H9 (cell line): ENCODE results near the gene MBD3L1. TPM values are rescaled to one million over a fixed set of nuclear protein-coding genes. Genes with fewer than 3 reads are reported as not detected.

Experiments used
- DNase-seq: peaks from one replicate; pipeline ENCODE4 v3.0.0-alpha.2; 2017
- H2AFZ ChIP-seq: one replicate; pipeline ENCODE4 v1.6.1; 2013; ENCODE audit warnings: mild to moderate bottlenecking, low read length, control low read depth, moderate library complexity
- H2AK5ac ChIP-seq: 2 replicates; pipeline ENCODE4 v1.6.1; 2013; ENCODE audit warnings: low read length, control low read depth, mixed read lengths; ENCODE audit not compliant: insufficient read length
- H2BK120ac ChIP-seq: one replicate; pipeline ENCODE4 v1.6.1; 2013; ENCODE audit warnings: low read depth, mild to moderate bottlenecking, low read length, control low read depth, inconsistent platforms; ENCODE audit not compliant: poor library complexity, severe bottlenecking
- H2BK12ac ChIP-seq: 2 replicates; pipeline ENCODE4 v1.6.1; 2013; ENCODE audit warnings: low read length, control low read depth, mixed read lengths, low read depth; ENCODE audit not compliant: insufficient read length
- H2BK15ac ChIP-seq: 2 replicates; pipeline ENCODE4 v1.6.1; 2013; ENCODE audit warnings: low read depth, low read length, control low read depth
- H2BK20ac ChIP-seq: one replicate; pipeline ENCODE4 v1.6.1; 2013; ENCODE audit warnings: low read depth, mild to moderate bottlenecking, low read length, control low read depth, inconsistent platforms; ENCODE audit not compliant: poor library complexity, severe bottlenecking
- H2BK5ac ChIP-seq: 2 replicates; pipeline ENCODE4 v1.6.1; 2013; ENCODE audit warnings: low read length, control low read depth, mixed read lengths; ENCODE audit not compliant: insufficient read length
- H3K14ac ChIP-seq: 2 replicates; pipeline ENCODE4 v1.6.1; 2013; ENCODE audit warnings: low read length, control low read depth; ENCODE audit not compliant: insufficient read depth
- H3K18ac ChIP-seq: 2 replicates; pipeline ENCODE4 v1.6.1; 2013; ENCODE audit warnings: low read depth, mild to moderate bottlenecking, mixed read lengths, low read length, control low read depth; ENCODE audit not compliant: insufficient read length
- H3K23ac ChIP-seq: 2 replicates; pipeline ENCODE4 v1.6.1; 2013; ENCODE audit warnings: low read length, control low read depth, mixed read lengths, low read depth; ENCODE audit not compliant: insufficient read length
- H3K23me2 ChIP-seq: 2 replicates; pipeline ENCODE4 v1.6.1; 2013; ENCODE audit warnings: low read depth, mild to moderate bottlenecking, mixed read lengths, low read length, control low read depth; ENCODE audit not compliant: insufficient read length, poor library complexity, severe bottlenecking
- H3K27ac ChIP-seq: 2 replicates; pipeline ENCODE4 v1.5.1; 2013; ENCODE audit warnings: low read length, control low read depth, mixed read lengths, low read depth; ENCODE audit not compliant: insufficient read length
- H3K27me3 ChIP-seq: 2 replicates; pipeline ENCODE4 v1.6.1; 2013; ENCODE audit warnings: low read length, control low read depth, inconsistent platforms; ENCODE audit not compliant: insufficient read depth
- H3K4ac ChIP-seq: 2 replicates; pipeline ENCODE4 v1.6.1; 2013; ENCODE audit warnings: low read depth, mild to moderate bottlenecking, control low read depth, inconsistent platforms, low read length, moderate library complexity
- H3K4me1 ChIP-seq: 2 replicates; pipeline ENCODE4 v1.6.1; 2013; ENCODE audit warnings: low read length, control low read depth, inconsistent platforms; ENCODE audit not compliant: insufficient read depth
- H3K4me2 ChIP-seq: 2 replicates; pipeline ENCODE4 v1.6.1; 2013; ENCODE audit warnings: low read length, control low read depth, mixed read lengths; ENCODE audit not compliant: insufficient read length, insufficient read depth
- H3K56ac ChIP-seq: 2 replicates; pipeline ENCODE4 v1.6.1; 2013; ENCODE audit warnings: low read depth, mild to moderate bottlenecking, mixed read lengths, low read length, control low read depth; ENCODE audit not compliant: insufficient read length
- H3K79me1 ChIP-seq: 2 replicates; pipeline ENCODE4 v1.6.1; 2013; ENCODE audit warnings: low read depth, mild to moderate bottlenecking, moderate library complexity, low read length, control low read depth, inconsistent platforms; ENCODE audit not compliant: insufficient read depth, poor library complexity, severe bottlenecking
- H3K79me2 ChIP-seq: 2 replicates; pipeline ENCODE4 v1.6.1; 2013; ENCODE audit warnings: low read length, control low read depth, inconsistent platforms; ENCODE audit not compliant: insufficient read depth
- H3K9ac ChIP-seq: 2 replicates; pipeline ENCODE4 v1.6.1; 2013; ENCODE audit warnings: low read length, control low read depth, mixed read lengths; ENCODE audit not compliant: insufficient read length; ENCODE audit errors: extremely low read depth
- H3K9me3 ChIP-seq: one replicate; pipeline ENCODE4 v1.6.1; 2013; ENCODE audit warnings: low read depth, low read length, inconsistent platforms; ENCODE audit not compliant: control insufficient read depth
- H3T11ph ChIP-seq: one replicate; pipeline ENCODE4 v1.6.1; 2013; ENCODE audit warnings: mild to moderate bottlenecking, low read length, control low read depth, inconsistent platforms
- H4K20me1 ChIP-seq: one replicate; pipeline ENCODE4 v1.6.1; 2013; ENCODE audit not compliant: control insufficient read depth, insufficient read length, insufficient read depth
- H4K5ac ChIP-seq: 2 replicates; pipeline ENCODE4 v1.6.1; 2013; ENCODE audit warnings: low read depth, mild to moderate bottlenecking, mixed read lengths, low read length, control low read depth; ENCODE audit not compliant: insufficient read length
- H4K8ac ChIP-seq: replicated peaks from 2 replicates; pipeline ENCODE4 v1.6.1; 2013; ENCODE audit warnings: low read length, control low read depth, mixed read lengths, low read depth; ENCODE audit not compliant: insufficient read length
- H4K91ac ChIP-seq: 2 replicates; pipeline ENCODE4 v1.6.1; 2013; ENCODE audit warnings: low read depth, mild to moderate bottlenecking, moderate library complexity, mixed read lengths, low read length, control low read depth; ENCODE audit not compliant: insufficient read length
- H3K27ac Mint-ChIP-seq, 3 experiments: 2 replicates in 2 of 3; 3 replicates in 1 of 3; pipeline ENCODE4 v1.8.0; 2020 to 2021; ENCODE audit warnings: mixed read lengths in 3 of 3, mild to moderate bottlenecking in 1 of 3, moderate library complexity in 1 of 3
- H3K27me3 Mint-ChIP-seq: 2 replicates; pipeline ENCODE4 v1.8.0; 2021; ENCODE audit warnings: low read depth, mild to moderate bottlenecking, moderate library complexity, mixed read lengths
- H3K36me3 Mint-ChIP-seq, 3 experiments: 2 replicates in 2 of 3; 3 replicates in 1 of 3; pipeline ENCODE4 v1.8.0; 2020 to 2021; ENCODE audit warnings: low read depth in 3 of 3, mixed read lengths in 3 of 3; ENCODE audit not compliant: insufficient read depth in 1 of 3
- H3K4me1 Mint-ChIP-seq, 2 experiments: 2 replicates each; pipeline ENCODE4 v1.8.0; 2020; ENCODE audit warnings: mixed read lengths in 2 of 2
- H3K4me3 Mint-ChIP-seq, 2 experiments: 2 replicates in 1 of 2; 3 replicates in 1 of 2; pipeline ENCODE4 v1.8.0; 2020 to 2021; ENCODE audit warnings: mild to moderate bottlenecking in 2 of 2, mixed read lengths in 2 of 2, moderate library complexity in 1 of 2
- H3K9me3 Mint-ChIP-seq, 2 experiments: 2 replicates in 1 of 2; 3 replicates in 1 of 2; pipeline ENCODE4 v1.8.0; 2020; ENCODE audit warnings: mild to moderate bottlenecking in 2 of 2, mixed read lengths in 2 of 2, moderate library complexity in 1 of 2
- CTCF ChIP-seq: fragments of 200-600 bp; sonication (generic); conservative IDR thresholded peaks from 3 replicates; pipeline ENCODE4 v1.8.0; 2021; ENCODE audit warnings: antibody characterized with exemption, mild to moderate bottlenecking
- WGBS: extraction: QIAGEN DNeasy Blood & Tissue Kit; methylation state at CpG from one replicate; pipeline ENCODE4 v1.1.7; 2013; ENCODE audit warnings: missing lambda C conversion rate, low lambda C conversion rate, mixed read lengths; ENCODE audit not compliant: insufficient read length; ENCODE audit errors: extremely low coverage; 5-methylcytosine and 5-hydroxymethylcytosine counted together
- total RNA-seq: library from RNA; stranded (reverse); gene quantifications from 2 replicates; pipeline ENCODE4 v1.2.1, GENCODE V29; 2021

Gene MBD3L1
- total RNA-seq, 1 experiment from 2014 or later = not detected

- WGBS = no CpG with 5 or more reads among the region's 16 CpGs
- Histone ChIP-seq H2BK5ac (no peak overlapping the region), H4K91ac (no peak overlapping the region), H2BK12ac (no peak overlapping the region), H3K18ac (no peak overlapping the region), H3K4me1 (no peaks in the 10 kb centered on the region), H3K4ac (no peak overlapping the region), H3K9ac (peak overlapping the region; percentile 65), H3K9me3 (peaks cover 4% of the 10 kb centered on the region), H2AK5ac (no peak overlapping the region), H2BK120ac (no peak overlapping the region), H3K27ac (no peak overlapping the region), H3K79me1 (no peaks in the 10 kb centered on the region), H3T11ph (no peak overlapping the region), H3K4me2 (peak overlapping the region; percentile 57), H3K14ac (peak overlapping the region; percentile 88), H3K56ac (no peak overlapping the region), H3K27me3 (no peaks in the 10 kb centered on the region), H3K23ac (no peak overlapping the region), H4K5ac (no peak overlapping the region), H2BK20ac (no peak overlapping the region), H3K79me2 (no peaks in the 10 kb centered on the region), H2BK15ac (no peak overlapping the region), H4K20me1 (no peaks in the 10 kb centered on the region), H4K8ac (no peak overlapping the region), H3K23me2 (peaks cover 4% of the 10 kb centered on the region), H2AFZ (no peak overlapping the region)
- peaks cover 6 to 8% of the 10 kb centered on the region in 2 experiments; a peak in 3 of 4 replicates for H3K4me1 Mint-ChIP-seq
- peaks cover 29 to 32% (median 31%) of the 10 kb centered on the region in 3 experiments for H3K36me3 Mint-ChIP-seq
- no peak for DNase-seq
- TF ChIP-seq CTCF = no peak
- no peaks in the 10 kb centered on the region for H3K27me3 Mint-ChIP-seq
- H3K4me3 Mint-ChIP-seq = peak overlapping the region; percentile 78 to 89
- H3K9me3 Mint-ChIP-seq = peaks cover 36 to 41% of the 10 kb centered on the region in 2 experiments
- no peak overlapping the region; a peak in 1 of 7 replicates for H3K27ac Mint-ChIP-seq
Measured at GRCh38 chr19:8831832-8832131, 395 bp upstream of the MBD3L1 start.
